ENCODE results near the gene WLS.

Gene WLS

DNA sequence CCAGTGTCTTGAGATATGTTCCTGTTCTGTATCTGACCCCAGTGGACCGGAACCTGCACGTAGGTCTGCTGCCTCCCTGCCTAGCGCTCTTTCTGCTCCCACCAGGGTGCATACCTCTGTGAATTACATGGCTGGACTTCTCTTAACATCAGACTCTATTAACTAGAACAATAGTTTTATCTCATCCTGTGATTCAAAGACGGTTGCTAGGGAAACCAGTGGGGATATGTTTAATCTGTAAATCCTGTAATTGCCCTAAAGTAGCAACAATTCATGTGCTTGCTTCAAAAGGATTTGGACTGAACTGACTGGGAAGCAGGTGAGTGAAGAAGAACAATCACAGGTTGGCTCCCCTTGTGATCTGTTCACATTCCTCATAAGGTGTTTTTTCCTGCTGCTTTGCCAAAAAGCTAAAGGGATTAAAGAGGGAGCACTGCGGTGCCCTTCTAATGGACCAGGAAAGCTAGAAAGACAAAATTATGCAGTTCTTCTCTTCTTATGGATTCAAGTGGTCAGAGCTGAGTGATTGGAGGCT is 129.2 kb downstream of the WLS start:
- TF ChIP-seq FOXM1 (IDR thresholded peaks at IDR 0.05; ENCODE audit: borderline replicate concordance, low read depth): peak; percentile 45; the same call in 1 of the 2 replicates
- no peak for TF ChIP-seq CEBPB (IDR thresholded peaks at IDR 0.05)
- peak; percentile 72; the same call in 1 of the 2 replicates for TF ChIP-seq EP300 (IDR thresholded peaks at IDR 0.05; ENCODE audit: borderline replicate concordance)
- TF ChIP-seq ZBTB7A (IDR thresholded peaks at IDR 0.05; ENCODE audit: low read depth): no peak
- peak; percentile 57; the same call in 1 of the 2 replicates for TF ChIP-seq NFIC (IDR thresholded peaks at IDR 0.05)

- TF ChIP-seq YY1 (IDR thresholded peaks at IDR 0.05; ENCODE audit: low read depth) (no peak), EP300 (IDR thresholded peaks at IDR 0.05; ENCODE audit: borderline replicate concordance) (no peak), CEBPB (IDR thresholded peaks at IDR 0.05) (no peak), MAX (IDR thresholded peaks at IDR 0.05) (no peak)
Measured at GRCh38 chr1:68101829-68102228, 130.5 kb downstream of the WLS start.

DNA sequence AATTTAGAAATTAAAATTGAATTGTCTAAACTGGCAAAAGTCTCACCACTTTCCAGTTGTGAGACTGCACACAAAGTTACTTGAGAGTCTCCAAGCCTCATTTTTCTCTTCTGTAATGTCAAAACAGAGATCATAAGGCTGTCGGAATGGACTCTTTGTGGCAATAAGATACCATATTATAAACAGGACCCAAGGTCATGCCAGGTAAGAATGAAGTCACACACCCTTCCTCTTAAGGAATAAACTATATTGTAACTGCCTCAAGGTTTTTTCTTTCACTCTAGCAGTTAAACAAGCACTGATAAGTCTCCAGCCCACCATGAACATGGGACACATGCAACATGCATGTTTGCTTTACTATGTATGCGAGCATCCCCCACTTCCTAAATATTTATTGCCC is 131.8 kb downstream of the WLS start:
- TF ChIP-seq FOXM1 (IDR thresholded peaks at IDR 0.05; ENCODE audit: borderline replicate concordance, low read depth) (no peak), CEBPB (IDR thresholded peaks at IDR 0.05) (no peak), RAD21 (IDR thresholded peaks at IDR 0.05; ENCODE audit: low read depth) (no peak), TEAD4 (IDR thresholded peaks at IDR 0.05) (no peak), EP300 (IDR thresholded peaks at IDR 0.05; ENCODE audit: borderline replicate concordance) (no peak), TAF1 (IDR thresholded peaks at IDR 0.05; ENCODE audit: low read depth) (no peak), YY1 (IDR thresholded peaks at IDR 0.05; ENCODE audit: low read depth) (no peak), EGR1 (IDR thresholded peaks at IDR 0.05) (no peak), ZBTB7A (IDR thresholded peaks at IDR 0.05; ENCODE audit: low read depth) (no peak), NFIC (IDR thresholded peaks at IDR 0.05) (no peak)

GRCh38 chr1:68093737-68094136 is 138.6 kb downstream of the WLS start:
- TF ChIP-seq EGR1 (IDR thresholded peaks at IDR 0.05): no peak
- TF ChIP-seq YY1 (IDR thresholded peaks at IDR 0.05; ENCODE audit: low read depth): no peak
- TF ChIP-seq REST (IDR thresholded peaks at IDR 0.05; ENCODE audit: low read depth): no peak

DNA sequence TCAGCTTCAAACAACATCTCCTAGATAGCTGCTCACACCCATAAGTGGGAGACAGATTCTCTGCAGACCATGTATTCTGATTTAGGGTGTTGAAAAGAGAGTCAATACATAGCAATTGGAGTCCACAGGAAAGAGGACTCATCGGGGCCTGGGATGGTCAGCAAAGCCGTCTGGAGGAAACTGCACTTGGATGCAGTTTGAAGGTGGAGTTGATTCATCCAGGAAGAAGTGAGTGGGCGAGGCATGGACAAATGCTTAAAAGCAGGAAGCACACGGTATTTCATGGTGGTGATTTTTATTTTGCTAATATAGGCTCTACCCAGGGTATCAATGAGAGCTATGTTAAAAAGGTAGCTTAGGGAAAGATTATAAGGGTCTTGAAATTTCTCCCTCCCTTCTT is 145.1 kb downstream of the WLS start:
- TF ChIP-seq EGR1 (IDR thresholded peaks at IDR 0.05) (no peak), ZBTB7A (IDR thresholded peaks at IDR 0.05; ENCODE audit: low read depth) (no peak), FOXM1 (IDR thresholded peaks at IDR 0.05; ENCODE audit: borderline replicate concordance, low read depth) (no peak), TAF1 (IDR thresholded peaks at IDR 0.05; ENCODE audit: low read depth) (no peak), REST (IDR thresholded peaks at IDR 0.05; ENCODE audit: low read depth) (no peak), MAX (IDR thresholded peaks at IDR 0.05) (no peak), RAD21 (IDR thresholded peaks at IDR 0.05; ENCODE audit: low read depth) (no peak), USF1 (IDR thresholded peaks at IDR 0.05) (no peak), EP300 (IDR thresholded peaks at IDR 0.05; ENCODE audit: borderline replicate concordance) (no peak), CREB1 (IDR thresholded peaks at IDR 0.05; ENCODE audit: low read depth) (no peak), TCF12 (IDR thresholded peaks at IDR 0.05; ENCODE audit: low read depth) (no peak), NFIC (IDR thresholded peaks at IDR 0.05) (no peak), TEAD4 (IDR thresholded peaks at IDR 0.05) (no peak), YY1 (IDR thresholded peaks at IDR 0.05; ENCODE audit: low read depth) (no peak), CEBPB (IDR thresholded peaks at IDR 0.05) (no peak)

- TF ChIP-seq USF1 (IDR thresholded peaks at IDR 0.05): peak; percentile 68
- TF ChIP-seq TAF1 (IDR thresholded peaks at IDR 0.05; ENCODE audit: low read depth): no peak
- no peak for TF ChIP-seq FOXM1 (IDR thresholded peaks at IDR 0.05; ENCODE audit: borderline replicate concordance, low read depth)
- TF ChIP-seq CEBPB (IDR thresholded peaks at IDR 0.05): no peak
Measured at GRCh38 chr1:68085752-68086151, 146.6 kb downstream of the WLS start.

DNA sequence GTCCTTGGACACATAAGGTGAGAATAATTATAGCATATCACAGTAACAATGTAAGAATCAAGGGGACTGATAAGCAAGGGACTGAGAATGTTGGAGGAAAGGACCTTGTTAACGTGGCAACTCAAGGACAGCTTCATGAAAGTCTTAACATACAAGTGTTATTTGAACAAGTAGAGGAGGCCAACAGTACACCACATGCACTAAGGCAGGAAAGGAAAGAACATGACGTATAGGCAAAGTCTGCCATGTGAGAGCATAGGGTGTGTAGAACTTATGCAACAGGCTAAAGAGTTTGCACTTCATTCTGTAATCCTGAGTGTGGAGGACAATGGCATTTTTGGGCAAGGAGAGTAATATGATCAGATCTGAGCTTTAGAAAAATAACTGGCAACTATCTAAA is 148.6 kb downstream of the WLS start:
- TF ChIP-seq MAX (IDR thresholded peaks at IDR 0.05) (no peak), EP300 (IDR thresholded peaks at IDR 0.05; ENCODE audit: borderline replicate concordance) (no peak), TEAD4 (IDR thresholded peaks at IDR 0.05) (no peak), USF1 (IDR thresholded peaks at IDR 0.05) (no peak), REST (IDR thresholded peaks at IDR 0.05; ENCODE audit: low read depth) (no peak), CREB1 (IDR thresholded peaks at IDR 0.05; ENCODE audit: low read depth) (no peak), EGR1 (IDR thresholded peaks at IDR 0.05) (no peak), CEBPB (IDR thresholded peaks at IDR 0.05) (no peak)
